ENCODE measurements around the gene PF4V1.
"Not testable (repeated sequence)": the region's sequence is repeated elsewhere in the genome, so short reads cannot be mapped to it uniquely, and the experiment has no call there.

PF4V1 gene

DNA sequence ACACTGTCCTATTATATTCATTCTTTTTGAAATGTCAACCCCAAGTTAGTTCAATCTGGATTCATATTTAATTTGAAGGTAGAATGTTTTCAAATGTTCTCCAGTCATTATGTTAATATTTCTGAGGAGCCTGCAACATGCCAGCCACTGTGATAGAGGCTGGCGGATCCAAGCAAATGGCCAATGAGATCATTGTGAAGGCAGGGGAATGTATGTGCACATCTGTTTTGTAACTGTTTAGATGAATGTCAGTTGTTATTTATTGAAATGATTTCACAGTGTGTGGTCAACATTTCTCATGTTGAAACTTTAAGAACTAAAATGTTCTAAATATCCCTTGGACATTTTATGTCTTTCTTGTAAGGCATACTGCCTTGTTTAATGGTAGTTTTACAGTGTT, 17.7 kb downstream of the PF4V1 start:
- DNase-seq (ENCODE audit: low read depth): no peak

DNA sequence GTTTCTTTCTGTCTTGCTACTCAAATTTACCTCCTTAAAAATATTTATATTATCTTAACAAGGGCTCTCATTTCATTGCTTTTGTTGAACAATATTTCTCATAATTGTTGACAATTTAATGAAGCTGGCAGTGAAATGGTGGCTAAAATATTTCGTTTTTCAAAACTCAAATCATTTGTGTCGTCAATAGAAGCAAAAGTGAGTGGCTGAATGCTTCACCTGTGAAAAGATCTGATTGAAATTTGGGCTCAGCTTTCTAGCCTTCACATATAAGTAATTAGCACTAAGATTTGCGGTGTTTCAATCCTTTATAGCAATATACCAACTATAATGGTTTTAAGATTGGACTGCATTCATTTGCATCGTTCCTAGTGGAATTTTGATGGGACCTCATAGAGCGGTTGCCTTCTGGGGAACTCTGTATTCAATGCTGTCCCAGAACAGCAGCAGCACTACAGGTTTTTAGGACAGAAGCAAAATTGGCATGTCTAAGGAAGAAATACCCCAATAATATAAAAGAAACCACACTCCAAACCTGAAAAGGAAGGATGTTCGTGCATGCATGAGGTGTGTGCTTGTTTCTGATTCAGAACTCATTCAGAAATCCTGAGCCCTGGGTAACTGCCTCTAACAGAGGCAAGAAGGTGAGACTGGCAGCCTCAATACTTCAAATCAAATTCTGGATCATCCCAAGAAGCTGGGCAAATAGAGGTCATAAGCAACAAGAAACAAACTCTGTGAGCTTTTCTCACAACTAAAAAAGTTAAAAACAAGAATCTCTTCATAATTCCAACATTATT, 18.6 kb downstream of the PF4V1 start:
- no peak for DNase-seq (ENCODE audit: low read depth)

DNA sequence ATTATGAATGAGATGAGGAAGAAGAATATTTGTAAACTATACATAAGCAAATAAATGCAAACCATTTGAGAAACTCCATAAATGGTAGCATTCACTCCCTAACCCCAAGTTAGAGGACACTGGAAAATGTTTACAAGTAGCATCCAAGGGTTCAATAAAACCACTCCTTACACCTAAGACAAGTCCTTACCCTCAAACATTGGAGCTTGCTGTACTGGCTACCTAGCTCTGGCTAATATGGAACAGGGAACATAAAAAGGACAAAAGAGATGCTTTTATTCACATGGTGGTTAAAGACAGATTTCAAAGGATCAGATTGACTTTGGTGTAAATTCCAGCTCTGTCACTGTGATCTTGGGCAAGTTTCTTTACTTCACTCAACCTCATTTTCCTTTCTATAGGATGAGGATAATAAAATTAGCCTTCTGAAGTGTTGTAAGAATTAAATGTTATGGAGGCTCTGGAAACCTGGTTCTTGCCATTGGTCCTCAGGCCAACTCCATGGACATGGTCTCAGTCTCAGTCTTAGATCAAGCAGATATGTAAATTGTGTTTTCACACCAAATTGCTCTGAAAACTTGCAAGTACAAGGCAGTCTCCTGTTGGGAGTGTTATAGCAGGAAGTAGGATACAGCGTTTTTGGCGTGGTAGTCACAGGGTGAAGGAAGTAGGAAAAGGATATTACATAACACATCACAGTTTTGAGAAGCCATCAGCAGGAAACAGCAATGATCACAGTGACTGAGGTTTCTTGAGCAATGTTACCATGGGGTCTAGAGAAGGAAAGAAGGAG, 19.4 kb downstream of the PF4V1 start:
- DNase-seq (ENCODE audit: low read depth): no peak

DNA sequence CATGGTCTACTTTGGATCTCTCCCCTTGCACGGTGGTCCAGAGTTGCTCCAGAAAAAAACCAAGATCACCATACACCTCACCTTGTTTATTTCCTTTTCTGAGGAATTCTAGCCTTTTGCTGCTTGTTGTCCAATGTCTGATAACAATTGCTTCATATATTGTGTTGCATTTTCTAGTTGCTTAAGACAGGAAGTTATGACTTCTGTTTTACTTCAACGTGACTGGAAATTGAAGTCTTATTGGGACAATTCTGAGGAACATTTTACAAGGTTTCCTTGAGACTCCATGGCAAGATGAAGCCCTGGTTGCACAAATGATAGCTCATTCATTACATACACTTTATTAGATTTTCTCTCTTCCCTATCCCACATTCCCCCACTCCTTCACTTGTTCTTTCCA, 21.3 kb downstream of the PF4V1 start:
- DNase-seq (ENCODE audit: low read depth): no peak

DNA sequence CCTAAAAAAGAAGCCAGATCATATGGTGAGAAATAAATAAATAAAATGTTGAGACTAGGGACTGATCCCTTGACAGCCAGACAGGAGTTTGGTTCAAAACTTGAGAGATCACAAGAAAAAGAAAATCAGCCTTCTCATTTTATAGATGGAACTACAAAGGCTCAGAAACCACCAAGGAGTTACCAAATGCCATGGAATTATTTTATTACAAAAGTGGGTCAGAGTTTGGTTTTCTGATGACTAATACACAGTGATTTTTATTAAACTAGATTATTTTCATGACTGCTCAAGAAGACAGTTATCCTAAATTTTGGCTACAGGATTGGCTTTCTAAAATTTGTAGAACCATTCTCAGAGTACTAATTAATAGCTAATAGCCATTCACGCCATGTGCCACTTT, 22.3 kb downstream of the PF4V1 start:
- no peak for DNase-seq (ENCODE audit: low read depth)

DNA sequence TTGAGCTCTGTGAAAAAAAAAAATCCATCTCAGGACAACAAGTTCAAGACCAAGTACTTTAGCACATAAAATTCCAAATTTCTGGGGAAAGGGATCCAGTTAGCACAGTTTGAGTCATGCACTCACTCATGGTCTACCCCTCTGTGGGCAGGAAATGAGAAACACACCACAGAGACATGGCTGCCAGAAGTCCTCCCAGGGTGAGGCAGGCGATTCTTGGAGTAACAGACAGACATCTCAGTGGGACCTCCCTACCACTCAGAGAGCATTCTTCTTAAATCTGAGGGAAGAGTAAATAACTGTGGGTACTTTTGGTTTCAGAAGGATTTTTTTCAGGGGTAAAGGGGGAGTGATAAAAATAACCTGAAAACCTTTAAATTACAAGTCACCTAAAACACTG, 30.2 kb downstream of the PF4V1 start:
- peak; percentile 14 for DNase-seq (ENCODE audit: low read depth)

DNA sequence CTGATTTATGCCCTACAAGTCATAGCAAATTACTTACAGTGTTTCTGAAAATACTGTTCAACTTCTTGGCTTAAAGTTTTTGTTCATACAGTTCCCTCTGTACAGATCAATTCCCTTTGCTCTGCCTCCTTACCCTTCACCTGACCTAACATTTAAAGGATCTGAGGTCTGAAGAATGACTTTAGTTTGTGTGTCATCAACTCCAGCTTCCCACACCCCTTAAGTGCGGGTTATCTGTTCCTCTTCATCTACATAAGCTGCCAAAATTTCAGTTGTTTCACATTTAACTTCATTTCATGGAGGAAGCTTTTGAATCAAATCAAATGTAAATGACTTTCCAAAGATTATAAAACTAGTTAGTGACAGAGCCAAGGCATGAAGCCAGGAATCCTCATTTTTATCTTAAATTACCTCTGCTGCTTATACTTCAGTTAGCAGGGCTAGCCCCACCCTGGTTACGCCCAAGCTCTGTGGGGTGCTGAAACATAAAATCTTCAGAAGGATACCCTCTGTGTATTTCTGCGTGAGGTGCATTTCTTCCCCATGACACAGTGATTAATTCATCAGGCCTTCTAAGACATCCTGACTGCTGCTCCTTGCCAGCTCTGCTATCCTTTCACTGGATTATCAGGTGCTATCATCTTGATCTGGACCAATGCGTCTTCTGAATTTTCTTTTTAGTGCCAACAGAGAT, 32.6 kb downstream of the PF4V1 start:
- DNase-seq (ENCODE audit: low read depth): no peak

DNA sequence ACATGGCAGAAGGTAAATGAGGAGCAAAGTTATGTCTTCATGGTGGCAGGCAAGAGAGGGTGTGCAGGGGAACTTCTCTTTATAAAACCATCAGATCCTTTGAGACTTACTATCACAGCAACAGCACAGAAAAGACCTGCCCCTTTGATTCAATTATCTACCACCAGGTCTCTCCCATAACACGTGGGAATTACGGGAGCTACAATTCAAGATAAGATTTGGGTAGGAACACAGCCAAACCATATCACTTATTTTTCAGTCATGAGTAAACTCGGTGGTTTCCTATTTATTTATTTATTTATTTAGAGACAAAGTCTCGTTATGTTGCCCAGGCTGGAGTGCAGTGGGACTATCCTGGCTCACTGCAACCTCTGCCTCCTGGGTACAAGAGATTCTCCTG, 38.2 kb downstream of the PF4V1 start:
- DNase-seq (ENCODE audit: low read depth): no peak

DNA sequence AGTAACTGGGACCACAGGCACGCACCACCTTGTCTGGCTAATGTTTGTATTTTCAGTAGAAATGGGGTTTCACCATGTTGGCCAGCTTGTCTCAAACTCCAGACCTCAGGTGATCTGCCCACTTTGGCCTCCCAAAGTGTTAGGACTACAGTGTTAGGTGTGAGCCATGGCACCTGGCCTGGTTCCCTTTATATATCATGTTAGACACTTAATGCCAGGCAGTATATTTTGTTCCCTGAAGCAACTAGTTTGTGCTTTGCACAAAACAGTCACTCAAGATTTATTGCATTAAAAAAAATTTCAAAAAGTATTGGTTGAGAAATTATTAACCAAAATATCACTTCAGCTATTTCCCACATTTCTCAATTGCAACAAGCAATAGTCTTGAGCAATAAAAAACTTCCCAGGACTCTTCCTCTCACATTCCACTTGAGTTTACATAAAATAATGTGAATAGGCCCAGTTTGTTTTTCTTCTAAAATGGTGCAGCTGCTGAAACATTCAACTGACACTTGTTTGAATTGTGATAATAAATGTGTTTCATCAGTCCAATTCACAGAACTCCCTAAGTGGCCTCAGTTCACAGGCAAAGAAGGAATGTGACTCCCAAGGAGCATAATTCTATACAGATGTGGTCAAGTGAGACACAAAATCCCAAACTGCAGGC, 38.8 kb downstream of the PF4V1 start:
- no peak for DNase-seq (ENCODE audit: low read depth)

DNA sequence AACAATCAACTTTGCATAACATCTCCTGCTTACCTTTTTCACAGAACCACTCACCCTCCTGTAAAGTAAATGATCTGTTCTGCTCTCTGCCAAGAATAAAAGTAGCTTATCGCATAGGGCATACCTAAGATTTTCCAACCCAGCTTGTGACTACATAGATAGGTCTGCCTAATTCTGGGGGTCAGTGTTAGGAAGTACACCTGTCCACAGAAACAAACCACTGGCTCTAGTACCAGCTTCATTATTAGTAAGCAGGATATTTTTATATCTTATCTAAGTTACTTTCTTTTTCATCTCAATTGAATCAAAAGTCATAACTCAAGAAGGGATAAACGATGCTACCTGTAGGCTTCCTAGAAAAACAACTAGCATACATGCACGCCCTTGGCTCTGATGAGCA, 39.9 kb downstream of the PF4V1 start:
- no peak for DNase-seq (ENCODE audit: low read depth)

DNA sequence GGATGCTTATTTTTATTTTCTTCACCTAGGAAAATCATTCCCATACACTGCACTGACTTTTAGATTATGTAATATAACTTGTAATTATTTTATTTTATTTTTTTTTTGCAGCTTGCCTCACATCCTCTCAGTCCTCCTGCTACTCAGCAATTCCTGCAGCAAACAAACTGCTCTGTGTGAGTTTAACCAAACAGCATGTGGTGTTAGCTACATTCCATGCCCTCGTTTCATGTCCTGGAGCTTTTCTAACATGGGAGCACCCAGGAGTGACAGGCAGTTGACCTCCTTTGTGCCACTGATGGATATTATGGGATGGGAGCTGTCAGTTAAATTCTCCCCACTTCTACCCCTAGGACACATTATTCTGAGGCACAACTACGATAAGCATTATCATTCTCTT, 40.9 kb downstream of the PF4V1 start:
- DNase-seq (ENCODE audit: low read depth): no peak

DNA sequence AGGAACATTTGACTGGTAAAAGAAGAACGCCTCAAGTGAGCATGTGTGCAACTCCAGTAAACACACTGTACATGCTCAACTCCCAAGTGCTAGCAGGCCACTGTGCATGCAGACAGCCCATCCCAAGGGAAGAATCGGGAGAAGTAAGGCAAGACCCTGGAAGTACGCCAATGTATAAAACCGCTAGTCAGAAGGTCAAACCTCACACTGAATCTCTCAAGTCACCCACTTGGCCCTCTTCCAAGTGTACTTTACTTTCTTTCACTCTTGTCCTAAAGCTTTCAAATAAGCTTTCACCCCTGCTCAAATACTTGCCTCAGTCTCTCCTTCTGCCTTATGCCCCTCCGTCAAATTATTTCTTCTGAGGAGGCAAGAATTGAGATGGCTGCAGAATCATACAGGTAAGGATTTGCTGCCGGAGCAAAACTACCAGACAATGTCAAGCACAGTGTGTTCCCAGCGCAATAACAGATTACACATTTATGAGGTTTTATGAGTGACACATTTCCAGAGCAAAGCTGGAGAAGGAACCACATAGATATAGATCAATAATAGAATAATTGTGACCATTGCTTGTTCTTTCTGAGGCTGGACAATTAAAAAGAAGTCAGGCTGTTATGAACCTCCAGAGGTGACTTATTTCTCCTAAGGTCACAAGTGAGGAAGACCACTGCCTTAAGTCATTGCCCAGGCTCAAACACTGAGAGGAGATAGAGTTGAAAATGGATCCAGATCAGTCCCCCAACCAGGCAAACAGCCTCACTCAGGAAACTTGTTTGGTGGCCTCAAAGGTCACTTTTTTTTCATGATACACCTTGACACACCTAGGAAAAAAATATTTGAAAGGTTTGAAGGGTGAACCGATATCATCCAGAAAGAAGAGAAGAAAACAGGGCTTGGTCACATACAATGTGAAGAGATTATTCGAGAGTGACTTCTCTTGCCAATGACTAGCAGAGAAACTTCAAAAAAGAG, 42.4 kb downstream of the PF4V1 start:
- DNase-seq (ENCODE audit: low read depth): peak; percentile 15

DNA sequence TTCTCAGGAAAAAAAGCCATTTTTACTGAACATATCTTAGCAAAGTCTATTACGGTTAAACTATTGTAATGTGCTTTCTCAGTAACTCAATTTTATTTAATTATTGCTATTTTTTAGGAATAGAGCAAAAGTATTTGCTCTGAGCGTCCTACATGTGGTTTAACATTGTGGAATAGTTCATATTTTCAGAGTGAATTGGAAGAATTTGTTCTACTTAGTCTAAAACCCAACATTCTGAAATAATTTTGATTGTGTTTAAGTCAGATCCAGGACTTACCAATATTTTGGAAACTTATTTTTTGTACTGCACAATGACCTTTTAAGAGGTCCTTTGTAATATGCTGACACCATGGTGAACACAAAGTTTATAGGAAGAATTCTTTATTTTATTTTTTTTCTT, 43.3 kb downstream of the PF4V1 start:
- DNase-seq (ENCODE audit: low read depth): no peak

DNA sequence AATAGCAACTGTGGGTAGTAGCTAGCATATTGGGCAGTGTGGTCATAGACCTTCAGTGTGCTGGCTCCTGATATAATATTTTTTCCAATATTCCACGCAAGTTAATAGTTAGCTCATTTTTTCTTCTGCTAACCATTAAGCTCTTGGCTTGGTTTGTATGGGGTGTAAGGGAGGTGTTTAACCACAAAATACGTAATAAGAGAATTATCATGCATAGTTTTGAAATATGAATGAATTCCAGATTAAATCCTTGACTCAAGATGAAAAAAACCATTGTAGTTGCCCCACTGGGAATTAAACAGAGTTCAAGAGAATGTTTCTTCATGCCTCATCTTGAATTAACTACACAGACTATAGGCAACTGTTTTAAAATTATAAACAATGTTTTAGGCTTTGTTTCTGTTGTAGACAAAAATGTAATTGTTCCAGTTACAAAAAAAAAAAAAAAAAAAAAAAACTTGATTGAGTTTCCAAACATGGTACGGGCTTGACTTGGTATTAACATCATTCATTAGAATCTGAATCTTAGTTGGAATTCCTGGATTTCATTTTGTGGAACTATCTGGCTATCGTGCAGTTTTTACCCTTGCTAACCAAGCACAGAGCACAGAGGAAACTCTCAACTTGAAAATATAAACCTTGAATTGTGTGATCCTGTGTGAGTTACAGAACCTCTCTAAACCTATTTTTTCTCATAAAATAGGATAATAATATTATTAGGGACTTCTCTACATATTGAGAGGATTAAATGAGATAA, 44.5 kb downstream of the PF4V1 start:
- no peak for DNase-seq (ENCODE audit: low read depth)

DNA sequence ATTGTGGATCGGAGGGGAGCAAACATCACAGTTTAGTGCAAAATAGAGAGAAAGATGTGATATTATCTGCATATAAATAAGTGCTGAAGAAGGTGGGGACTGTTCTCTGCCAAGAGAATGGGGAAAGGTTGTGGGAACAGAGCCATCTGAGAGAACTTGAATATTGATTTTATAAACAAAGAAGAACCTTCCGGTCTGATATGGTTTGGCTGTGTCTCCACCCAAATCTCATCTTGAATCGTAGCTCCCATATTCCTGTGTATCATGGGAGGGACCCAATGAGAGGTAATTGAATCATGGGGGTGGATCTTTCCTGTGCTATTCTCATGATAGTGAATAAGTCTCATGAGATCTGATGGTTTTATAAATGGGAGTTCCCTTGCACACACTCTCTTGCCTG, 46.2 kb downstream of the PF4V1 start:
- not testable (repeated sequence) for DNase-seq (ENCODE audit: low read depth)

DNA sequence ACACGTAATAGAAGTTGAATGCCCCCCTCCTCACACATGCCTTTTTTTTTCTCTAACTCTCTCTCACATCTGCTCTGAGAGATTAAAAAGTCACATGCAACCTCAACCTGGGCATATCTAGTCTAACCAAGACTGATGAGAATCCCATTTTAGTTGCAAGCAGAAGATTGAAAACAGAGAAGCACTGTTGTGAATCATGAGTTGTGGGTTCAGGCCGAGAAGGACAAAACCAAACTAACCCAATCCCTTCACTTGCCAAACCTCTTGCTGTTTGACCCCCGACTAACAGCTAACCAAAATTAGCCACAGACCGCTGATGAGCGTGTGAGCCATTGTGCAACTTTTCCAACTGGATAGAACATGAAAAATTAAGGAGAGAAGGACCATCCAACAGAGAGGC, 47.9 kb downstream of the PF4V1 start:
- no peak for DNase-seq (ENCODE audit: low read depth)

DNA sequence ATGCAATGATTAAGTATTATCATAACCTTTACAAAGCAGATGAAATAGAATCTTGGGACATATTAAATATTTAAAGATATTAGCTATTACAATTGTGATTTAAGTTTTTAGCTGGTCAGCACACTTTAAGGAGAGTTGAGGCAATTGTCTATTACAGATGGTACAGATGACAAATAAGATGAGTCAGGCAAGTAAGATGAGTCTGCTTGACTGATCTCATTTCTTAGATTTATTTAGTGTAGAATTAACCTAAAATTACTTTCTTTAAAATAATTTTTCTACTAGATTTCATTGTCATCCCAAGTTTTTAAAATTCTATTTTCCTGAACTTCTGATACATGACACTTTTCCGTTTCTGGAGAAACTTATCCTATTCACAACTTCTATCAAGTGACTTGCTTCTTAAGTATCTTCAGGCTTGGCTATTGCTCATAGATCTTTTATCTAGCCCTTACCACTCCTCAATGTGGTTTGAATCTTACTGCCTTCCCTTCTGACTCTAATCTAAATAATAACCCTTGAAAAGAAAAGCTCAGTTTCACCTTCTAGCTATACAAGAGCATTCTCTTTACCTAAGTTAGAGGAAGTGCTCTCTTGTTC, 49.0 kb downstream of the PF4V1 start:
- no peak for DNase-seq (ENCODE audit: low read depth)

DNA sequence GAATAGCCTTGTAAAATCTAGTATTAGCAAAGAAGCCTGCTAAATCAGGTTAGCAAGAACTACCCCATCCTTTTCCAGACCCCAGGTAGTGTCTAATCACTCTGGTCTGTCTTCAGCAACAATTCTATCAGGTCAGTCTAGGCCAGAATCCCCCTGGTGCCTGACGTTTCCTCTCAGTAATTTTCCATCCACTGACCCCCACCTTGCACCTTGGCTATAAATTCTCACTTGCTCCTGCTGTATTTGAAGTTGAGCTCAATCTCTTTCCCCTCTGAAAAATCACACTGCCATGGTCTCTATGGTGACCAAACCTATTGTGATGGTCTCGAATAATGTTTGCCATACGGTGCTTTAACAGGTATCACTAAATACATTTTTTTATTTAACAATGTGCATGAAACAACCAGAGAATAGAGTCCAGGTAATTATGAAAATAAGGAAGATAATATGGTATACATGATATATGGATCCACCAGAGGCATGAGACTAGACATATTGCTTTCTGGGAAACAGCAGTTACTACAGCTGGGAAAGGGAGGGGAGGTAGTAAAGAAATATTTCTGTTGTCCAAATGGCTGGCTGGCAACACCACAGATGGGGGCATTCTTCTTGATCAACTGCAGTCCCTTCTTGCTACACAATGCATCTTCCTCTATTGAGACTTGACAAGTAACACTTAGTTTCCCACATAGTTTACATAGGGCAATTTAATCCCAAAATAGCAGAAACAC, 49.9 kb downstream of the PF4V1 start:
- DNase-seq (ENCODE audit: low read depth): no peak
